ENCODE measurements around the gene RPL12. TPM values are rescaled to one million over a fixed set of nuclear protein-coding genes. Genes with fewer than 3 reads are reported as not detected.
"Not testable (repeated sequence)": the region's sequence is repeated elsewhere in the genome, so short reads cannot be mapped to it uniquely, and the experiment has no call there.

The RPL12 gene
- total RNA-seq, 1 experiment from 2014 or later, result 1,648 TPM

DNA sequence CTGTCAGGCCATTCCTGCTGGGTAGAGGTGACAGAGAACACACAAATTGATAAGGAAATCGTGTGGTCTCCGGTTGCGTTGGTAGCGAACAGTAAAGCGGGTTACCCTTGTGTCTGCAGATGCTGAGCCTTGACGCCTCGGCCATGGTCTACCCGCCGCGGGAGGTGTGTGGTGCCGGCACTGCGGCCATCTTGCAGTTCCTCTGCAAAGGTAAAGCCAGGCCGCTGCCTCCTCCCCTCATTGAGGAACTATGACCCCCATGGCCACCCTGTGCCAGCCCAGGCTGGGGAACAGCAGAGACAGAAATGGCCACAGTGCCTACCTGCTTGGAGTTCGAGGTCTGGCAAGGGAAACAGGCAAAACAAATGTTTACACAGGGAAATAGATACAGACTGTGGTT, 16.4 kb upstream of the RPL12 start:
- ChIA-PET POLR2A (ENCODE audit: unreplicated experiment) (no interaction called here), CTCF (interaction anchor here (0.6 kb wide), 1 partner anchor 117 kb away, joined by 5 read pairs; no protein-coding TSS in a partner anchor)
- no TSS peak for BruUV-seq (replicated peaks)
- no peaks in the 10 kb centered on the region for H3K9me3 ChIP-seq (ENCODE audit: insufficient read depth, low read depth)
- H3K4me1 ChIP-seq (replicated peaks; ENCODE audit: insufficient read depth), result no peaks in the 10 kb centered on the region
- no peak for DNase-seq
- H2AFZ ChIP-seq, result no peak overlapping the region
- no peaks in the 10 kb centered on the region for H3K79me2 ChIP-seq (ENCODE audit: low read depth)
- no peaks in the 10 kb centered on the region for H3F3A ChIP-seq (ENCODE audit: insufficient read depth, low read depth)
- H3K27ac ChIP-seq, result no peak overlapping the region
- H4K20me1 ChIP-seq (ENCODE audit: insufficient read depth), result no peaks in the 10 kb centered on the region
- H3K27me3 ChIP-seq (ENCODE audit: insufficient read depth, low read depth), result no peaks in the 10 kb centered on the region
- H3K4me3 ChIP-seq, result no peak overlapping the region
- intact Hi-C loops (cut with micrococcal nuclease; ENCODE audit: unreplicated experiment), result no loop called here
- TF ChIP-seq, protein P1, sequence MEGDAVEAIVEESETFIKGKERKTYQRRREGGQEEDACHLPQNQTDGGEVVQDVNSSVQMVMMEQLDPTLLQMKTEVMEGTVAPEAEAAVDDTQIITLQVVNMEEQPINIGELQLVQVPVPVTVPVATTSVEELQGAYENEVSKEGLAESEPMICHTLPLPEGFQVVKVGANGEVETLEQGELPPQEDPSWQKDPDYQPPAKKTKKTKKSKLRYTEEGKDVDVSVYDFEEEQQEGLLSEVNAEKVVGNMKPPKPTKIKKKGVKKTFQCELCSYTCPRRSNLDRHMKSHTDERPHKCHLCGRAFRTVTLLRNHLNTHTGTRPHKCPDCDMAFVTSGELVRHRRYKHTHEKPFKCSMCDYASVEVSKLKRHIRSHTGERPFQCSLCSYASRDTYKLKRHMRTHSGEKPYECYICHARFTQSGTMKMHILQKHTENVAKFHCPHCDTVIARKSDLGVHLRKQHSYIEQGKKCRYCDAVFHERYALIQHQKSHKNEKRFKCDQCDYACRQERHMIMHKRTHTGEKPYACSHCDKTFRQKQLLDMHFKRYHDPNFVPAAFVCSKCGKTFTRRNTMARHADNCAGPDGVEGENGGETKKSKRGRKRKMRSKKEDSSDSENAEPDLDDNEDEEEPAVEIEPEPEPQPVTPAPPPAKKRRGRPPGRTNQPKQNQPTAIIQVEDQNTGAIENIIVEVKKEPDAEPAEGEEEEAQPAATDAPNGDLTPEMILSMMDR (conservative IDR thresholded peaks at IDR 0.05), result no peak
- TF ChIP-seq EZH2 (IDR thresholded peaks at IDR 0.05; ENCODE audit: low read depth), result no peak
- H3K36me3 ChIP-seq (ENCODE audit: low read depth), result peaks cover 6% of the 10 kb centered on the region; the same call in 1 of the 2 replicates
- no peaks in the 10 kb centered on the region for H3K9me2 ChIP-seq (ENCODE audit: insufficient read depth)
- H3K4me2 ChIP-seq, result no peak overlapping the region

GRCh38 chr9:127466407-127466917, 15.3 kb upstream of the RPL12 start:
- H3K4me1 ChIP-seq (replicated peaks; ENCODE audit: insufficient read depth); H3K36me3 ChIP-seq (ENCODE audit: low read depth); CTCF ChIA-PET: not testable (repeated sequence)

DNA sequence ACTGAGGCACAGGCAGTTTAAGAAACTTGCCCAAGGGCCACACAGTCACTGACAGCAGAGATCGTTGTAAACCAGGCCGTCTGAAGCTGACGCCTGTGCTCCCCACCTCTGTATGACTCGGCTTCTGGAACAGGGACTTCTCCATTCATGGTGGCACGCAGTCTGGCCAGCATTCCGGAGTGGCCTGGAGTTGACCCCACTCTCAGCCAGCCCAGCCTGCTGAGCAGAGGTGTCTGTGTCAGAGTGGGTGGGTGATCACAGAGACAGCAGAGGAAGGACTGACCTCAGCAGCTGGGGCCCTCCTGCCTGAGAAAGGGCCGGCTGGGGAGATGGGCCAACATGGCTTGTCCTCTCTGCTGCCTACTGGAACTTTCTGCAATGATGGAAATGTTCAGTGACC, 12.7 kb upstream of the RPL12 start:
- no TSS peak for BruUV-seq (replicated peaks)
- DNase-seq, result no peak
- no peak for TF ChIP-seq EZH2 (IDR thresholded peaks at IDR 0.05; ENCODE audit: low read depth)
- TF ChIP-seq, protein P1 (conservative IDR thresholded peaks at IDR 0.05), result no peak
- ChIA-PET POLR2A (ENCODE audit: unreplicated experiment) (interaction anchor here (0.7 kb wide), 1 partner anchor 479 kb away, joined by 4 read pairs; no protein-coding TSS in a partner anchor), CTCF (no interaction called here)
- Histone ChIP-seq H4K20me1 (ENCODE audit: insufficient read depth) (no peaks in the 10 kb centered on the region), H3K79me2 (ENCODE audit: low read depth) (no peaks in the 10 kb centered on the region), H3K27me3 (ENCODE audit: insufficient read depth, low read depth) (no peaks in the 10 kb centered on the region), H3F3A (ENCODE audit: insufficient read depth, low read depth) (no peaks in the 10 kb centered on the region), H3K36me3 (ENCODE audit: low read depth) (peaks cover 4% of the 10 kb centered on the region; the same call in 1 of the 2 replicates), H3K4me3 (no peak overlapping the region), H2AFZ (no peak overlapping the region), H3K9me2 (ENCODE audit: insufficient read depth) (no peaks in the 10 kb centered on the region), H3K4me1 (replicated peaks; ENCODE audit: insufficient read depth) (no peaks in the 10 kb centered on the region), H3K27ac (no peak overlapping the region), H3K4me2 (no peak overlapping the region), H3K9me3 (ENCODE audit: insufficient read depth, low read depth) (no peaks in the 10 kb centered on the region)
- intact Hi-C loops (cut with micrococcal nuclease; ENCODE audit: unreplicated experiment), result no loop called here

More at GRCh38 chr9:127466407-127466917, 15.3 kb upstream of the RPL12 start:
- H3K4me2 ChIP-seq; BruUV-seq (replicated peaks); POLR2A ChIA-PET (ENCODE audit: unreplicated experiment); H3K9me2 ChIP-seq (ENCODE audit: insufficient read depth); H3K27ac ChIP-seq; H3K27me3 ChIP-seq (ENCODE audit: insufficient read depth, low read depth); H3K79me2 ChIP-seq (ENCODE audit: low read depth); intact Hi-C loops (cut with micrococcal nuclease; ENCODE audit: unreplicated experiment); H3K4me3 ChIP-seq; H4K20me1 ChIP-seq (ENCODE audit: insufficient read depth); DNase-seq; H2AFZ ChIP-seq; H3F3A ChIP-seq (ENCODE audit: insufficient read depth, low read depth); H3K9me3 ChIP-seq (ENCODE audit: insufficient read depth, low read depth): not testable (repeated sequence)

- no peak overlapping the region for H2AFZ ChIP-seq
- TF ChIP-seq EZH2 (IDR thresholded peaks at IDR 0.05; ENCODE audit: low read depth), result no peak
- TF ChIP-seq, protein P1 (conservative IDR thresholded peaks at IDR 0.05), result no peak
- no peak for DNase-seq
- no peaks in the 10 kb centered on the region for H3K9me3 ChIP-seq (ENCODE audit: insufficient read depth, low read depth)
- H3K4me2 ChIP-seq, result no peak overlapping the region
- H3F3A ChIP-seq (ENCODE audit: insufficient read depth, low read depth), result no peaks in the 10 kb centered on the region
- H4K20me1 ChIP-seq (ENCODE audit: insufficient read depth), result no peaks in the 10 kb centered on the region
- no TSS peak for BruUV-seq (replicated peaks)
- peaks cover 2% of the 10 kb centered on the region; the same call in 1 of the 2 replicates for H3K36me3 ChIP-seq (ENCODE audit: low read depth)
- H3K4me3 ChIP-seq, result no peak overlapping the region
- H3K27ac ChIP-seq, result no peak overlapping the region
- CTCF ChIA-PET, result no interaction called here
- no peaks in the 10 kb centered on the region for H3K9me2 ChIP-seq (ENCODE audit: insufficient read depth)
- H3K79me2 ChIP-seq (ENCODE audit: low read depth), result no peaks in the 10 kb centered on the region
- intact Hi-C loops (cut with micrococcal nuclease; ENCODE audit: unreplicated experiment), result no loop called here
- H3K27me3 ChIP-seq (ENCODE audit: insufficient read depth, low read depth), result no peaks in the 10 kb centered on the region
- POLR2A ChIA-PET (ENCODE audit: unreplicated experiment), result no interaction called here
- no peaks in the 10 kb centered on the region for H3K4me1 ChIP-seq (replicated peaks; ENCODE audit: insufficient read depth)
Observed at GRCh38 chr9:127463382-127463781, 12.2 kb upstream of the RPL12 start.
